Measurements from ENCODE around the gene ELMO1.
A peak's percentile ranks its signal among the peaks of the same experiment; 100 is the strongest.

The ELMO1 gene

GRCh38 chr7:37415629-37416028 is 33.0 kb downstream of the ELMO1 start:
- H3K4me3 ChIP-seq (ENCODE audit: low read depth, low read length): no peak overlapping the region
- TF ChIP-seq POLR2A (IDR thresholded peaks at IDR 0.05; ENCODE audit: extremely low read depth, insufficient read length): no peak
- no peak for TF ChIP-seq CTCF (IDR thresholded peaks at IDR 0.05; ENCODE audit: low read depth, low read length)
- no peak for TF ChIP-seq MYC (IDR thresholded peaks at IDR 0.05; ENCODE audit: low read depth, low read length)
- TF ChIP-seq MAX (IDR thresholded peaks at IDR 0.05; ENCODE audit: low read depth, low read length): no peak
- DNase-seq (ENCODE audit: low read depth): no peak

GRCh38 chr7:37414352-37414983 is 34.2 kb downstream of the ELMO1 start:
- no peak for DNase-seq (ENCODE audit: low read depth)
- TF ChIP-seq CTCF (IDR thresholded peaks at IDR 0.05; ENCODE audit: low read depth, low read length): no peak
- TF ChIP-seq MYC (IDR thresholded peaks at IDR 0.05; ENCODE audit: low read depth, low read length): no peak
- TF ChIP-seq MAX (IDR thresholded peaks at IDR 0.05; ENCODE audit: low read depth, low read length): no peak
- TF ChIP-seq POLR2A (IDR thresholded peaks at IDR 0.05; ENCODE audit: extremely low read depth, insufficient read length): no peak
- H3K4me3 ChIP-seq (ENCODE audit: low read depth, low read length): no peak overlapping the region

GRCh38 chr7:37411444-37412034 is 37.1 kb downstream of the ELMO1 start:
- no peak for DNase-seq (ENCODE audit: low read depth)
- no peak for TF ChIP-seq CTCF (IDR thresholded peaks at IDR 0.05; ENCODE audit: low read depth, low read length)
- no peak for TF ChIP-seq MAX (IDR thresholded peaks at IDR 0.05; ENCODE audit: low read depth, low read length)
- TF ChIP-seq POLR2A (IDR thresholded peaks at IDR 0.05; ENCODE audit: extremely low read depth, insufficient read length): no peak
- no peak overlapping the region for H3K4me3 ChIP-seq (ENCODE audit: low read depth, low read length)

GRCh38 chr7:37410305-37411229 is 38.1 kb downstream of the ELMO1 start:
- TF ChIP-seq MYC (IDR thresholded peaks at IDR 0.05; ENCODE audit: low read depth, low read length): no peak
- TF ChIP-seq CTCF (IDR thresholded peaks at IDR 0.05; ENCODE audit: low read depth, low read length): no peak
- no peak for TF ChIP-seq MAX (IDR thresholded peaks at IDR 0.05; ENCODE audit: low read depth, low read length)
- no peak for TF ChIP-seq POLR2A (IDR thresholded peaks at IDR 0.05; ENCODE audit: extremely low read depth, insufficient read length)
- DNase-seq (ENCODE audit: low read depth): peak; percentile 29
- no peak overlapping the region for H3K4me3 ChIP-seq (ENCODE audit: low read depth, low read length)

GRCh38 chr7:37409461-37409860 is 39.2 kb downstream of the ELMO1 start:
- H3K4me3 ChIP-seq (ENCODE audit: low read depth, low read length): no peak overlapping the region
- no peak for DNase-seq (ENCODE audit: low read depth)
- no peak for TF ChIP-seq MYC (IDR thresholded peaks at IDR 0.05; ENCODE audit: low read depth, low read length)
- no peak for TF ChIP-seq CTCF (IDR thresholded peaks at IDR 0.05; ENCODE audit: low read depth, low read length)
- no peak for TF ChIP-seq POLR2A (IDR thresholded peaks at IDR 0.05; ENCODE audit: extremely low read depth, insufficient read length)
- TF ChIP-seq MAX (IDR thresholded peaks at IDR 0.05; ENCODE audit: low read depth, low read length): no peak

Data from NB4 (cell line).